RPMI8226 (cell line): ENCODE data around the gene SLC66A3.

Experiments
- DNase-seq: peaks from one replicate; pipeline ENCODE4 v3.0.0-alpha.2; 2015

Gene SLC66A3

GRCh38 chr2:11222845-11223244 lies 67.6 kb downstream of the SLC66A3 start:
- DNase-seq, result no peak

- no peak for DNase-seq
Observed at GRCh38 chr2:11224887-11225286, 69.6 kb downstream of the SLC66A3 start.

GRCh38 chr2:11227595-11227994 lies 72.3 kb downstream of the SLC66A3 start:
- DNase-seq, result no peak
